Calu3 (cell line): ENCODE results near the gene PFN1. TPM values are rescaled to one million over a fixed set of nuclear protein-coding genes. Genes with fewer than 3 reads are reported as not detected.

ENCODE experiments used
- BruUV-seq: library from RNA; stranded (reverse); fragments of 400-500 nt; replicated peaks from 2 replicates; lab custom pipeline; 2021; lab: Mats Ljungman, UMichigan
- CTCF ChIA-PET: fragments of 300-600 bp; sonication (Branson Sonifier 250); formaldehyde crosslinking; loops from one replicate; lab custom pipeline; 2022; ENCODE audit warnings: antibody characterized with exemption; lab: Charles Lee
- DNase-seq: peaks from one replicate; pipeline ENCODE4 v3.0.0; 2022
- H3K27ac Mint-ChIP-seq: one replicate; pipeline ENCODE4 v1.8.0; 2022; ENCODE audit warnings: mixed read lengths; ENCODE audit not compliant: unreplicated experiment
- H3K27me3 Mint-ChIP-seq: one replicate; pipeline ENCODE4 v1.8.0; 2022; ENCODE audit warnings: mixed read lengths; ENCODE audit not compliant: unreplicated experiment
- H3K36me3 Mint-ChIP-seq: one replicate; pipeline ENCODE4 v1.8.0; 2022; ENCODE audit warnings: mild to moderate bottlenecking, moderate library complexity, mixed read lengths; ENCODE audit not compliant: insufficient read depth, unreplicated experiment
- H3K4me1 Mint-ChIP-seq: one replicate; pipeline ENCODE4 v1.8.0; 2022; ENCODE audit warnings: mild to moderate bottlenecking, low read depth, mixed read lengths; ENCODE audit not compliant: unreplicated experiment
- H3K4me3 Mint-ChIP-seq: one replicate; pipeline ENCODE4 v1.8.0; 2022; ENCODE audit warnings: mild to moderate bottlenecking, low read depth, moderate library complexity, mixed read lengths; ENCODE audit not compliant: unreplicated experiment
- H3K9me3 Mint-ChIP-seq: one replicate; pipeline ENCODE4 v1.8.0; 2022; ENCODE audit warnings: low read depth, mixed read lengths; ENCODE audit not compliant: unreplicated experiment
- intact Hi-C: fragments of 100-400 bp; cut with micrococcal nuclease; formaldehyde crosslinking; loops from one replicate; pipeline ENCODE4 v1.10.0; 2022; ENCODE audit not compliant: unreplicated experiment
- total RNA-seq: library from RNA; stranded (reverse); gene quantifications from 2 replicates; pipeline ENCODE4 v1.2.3, GENCODE V29; 2022
- TF ChIP-seq, protein P1 (sequence below): fragments of 200-600 bp; IDR thresholded peaks from one replicate; pipeline ENCODE4 v1.8.0; 2022; ENCODE audit warnings: antibody characterized with exemption; ENCODE audit not compliant: unreplicated experiment

Gene PFN1
- total RNA-seq, 1 experiment from 2014 or later, result 605 TPM

DNA sequence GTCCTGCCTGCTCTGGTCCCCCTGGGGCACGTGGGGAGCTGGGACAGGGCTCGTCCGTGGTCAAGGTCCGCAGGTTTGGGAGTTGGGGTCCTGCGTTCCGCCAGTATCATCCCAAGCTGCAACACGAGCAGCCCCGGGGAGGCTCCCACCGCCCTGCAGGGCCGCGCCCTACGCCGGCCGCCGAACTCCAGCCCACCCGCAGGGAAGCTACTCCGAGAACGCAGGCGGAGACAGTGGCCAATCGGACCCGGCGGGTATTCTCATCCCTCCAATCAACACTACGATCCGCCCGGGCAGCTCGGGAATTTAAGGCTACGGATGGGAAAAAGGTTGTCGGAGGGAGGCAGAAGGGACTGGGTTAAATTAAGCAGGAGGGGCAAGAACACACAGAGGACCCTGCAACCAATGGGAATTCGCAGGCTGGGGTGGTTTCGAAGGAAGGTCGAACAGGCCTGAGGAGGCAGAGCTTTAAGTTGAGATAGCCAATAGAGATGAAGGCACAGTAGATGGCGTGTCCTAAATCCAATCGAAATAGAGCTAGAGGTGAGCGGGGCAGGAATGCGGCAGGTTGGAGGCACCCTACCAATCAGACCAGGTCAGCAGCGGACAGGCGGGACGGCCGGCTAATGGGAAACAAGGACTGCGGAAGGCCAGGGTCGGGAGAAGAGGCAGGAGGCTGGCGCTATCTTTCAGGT lies 18.7 kb upstream of the PFN1 start:
- TSS peak; percentile 73 for BruUV-seq
- H3K4me3 Mint-ChIP-seq, result no peak overlapping the region
- intact Hi-C loops, result no loop called here

DNA sequence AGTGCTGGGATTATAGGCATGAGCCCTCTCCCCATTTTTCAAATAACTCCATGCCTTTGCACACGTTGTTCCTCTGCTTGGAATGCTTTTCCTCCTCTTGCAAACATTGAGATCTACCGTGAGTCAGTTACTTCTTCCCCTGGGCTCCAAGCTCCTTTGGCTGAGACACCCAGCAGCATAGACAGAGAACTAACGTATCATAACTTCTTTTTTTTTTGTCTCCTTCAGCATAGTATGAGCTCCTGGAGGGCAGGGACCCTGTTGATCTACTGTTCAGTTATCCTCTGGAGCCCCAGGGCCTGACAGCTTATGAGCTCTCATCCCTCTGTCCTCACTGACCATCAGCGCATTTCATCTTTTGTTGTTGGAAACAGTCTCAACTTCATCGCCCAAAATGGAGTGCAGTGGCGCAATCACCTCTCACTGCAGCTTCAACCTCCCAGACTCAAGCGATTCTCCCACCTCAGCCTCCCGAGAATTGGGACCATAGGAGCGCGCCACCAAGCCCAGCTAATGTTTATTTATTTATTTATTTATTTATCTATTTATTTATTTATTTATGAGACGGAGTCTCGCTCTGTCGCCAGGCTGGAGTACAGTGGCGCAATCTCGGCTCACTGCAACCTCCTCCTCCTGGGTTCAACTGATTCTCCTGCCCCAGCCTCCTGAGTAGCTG lies 17.1 kb upstream of the PFN1 start:
- Mint-ChIP-seq H3K36me3 (peaks cover 16% of the 10 kb centered on the region), H3K9me3 (no peaks in the 10 kb centered on the region), H3K4me3 (no peak overlapping the region), H3K4me1 (no peaks in the 10 kb centered on the region), H3K27me3 (no peaks in the 10 kb centered on the region), H3K27ac (peak overlapping the region; percentile 50)
- CTCF ChIA-PET, result interaction anchor here (2.2 kb wide), 1 partner anchor 56 kb away, joined by 11 read pairs; no protein-coding TSS in a partner anchor
- intact Hi-C loops, result no loop called here
- BruUV-seq, result no TSS peak
- DNase-seq, result no peak
- TF ChIP-seq, protein P1, sequence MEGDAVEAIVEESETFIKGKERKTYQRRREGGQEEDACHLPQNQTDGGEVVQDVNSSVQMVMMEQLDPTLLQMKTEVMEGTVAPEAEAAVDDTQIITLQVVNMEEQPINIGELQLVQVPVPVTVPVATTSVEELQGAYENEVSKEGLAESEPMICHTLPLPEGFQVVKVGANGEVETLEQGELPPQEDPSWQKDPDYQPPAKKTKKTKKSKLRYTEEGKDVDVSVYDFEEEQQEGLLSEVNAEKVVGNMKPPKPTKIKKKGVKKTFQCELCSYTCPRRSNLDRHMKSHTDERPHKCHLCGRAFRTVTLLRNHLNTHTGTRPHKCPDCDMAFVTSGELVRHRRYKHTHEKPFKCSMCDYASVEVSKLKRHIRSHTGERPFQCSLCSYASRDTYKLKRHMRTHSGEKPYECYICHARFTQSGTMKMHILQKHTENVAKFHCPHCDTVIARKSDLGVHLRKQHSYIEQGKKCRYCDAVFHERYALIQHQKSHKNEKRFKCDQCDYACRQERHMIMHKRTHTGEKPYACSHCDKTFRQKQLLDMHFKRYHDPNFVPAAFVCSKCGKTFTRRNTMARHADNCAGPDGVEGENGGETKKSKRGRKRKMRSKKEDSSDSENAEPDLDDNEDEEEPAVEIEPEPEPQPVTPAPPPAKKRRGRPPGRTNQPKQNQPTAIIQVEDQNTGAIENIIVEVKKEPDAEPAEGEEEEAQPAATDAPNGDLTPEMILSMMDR, result no peak

More for the DNA sequence above, 18.7 kb upstream of the PFN1 start:
- Mint-ChIP-seq H3K9me3 (no peaks in the 10 kb centered on the region), H3K27ac (no peak overlapping the region), H3K36me3 (peaks cover 20% of the 10 kb centered on the region), H3K27me3 (no peaks in the 10 kb centered on the region), H3K4me1 (no peaks in the 10 kb centered on the region)
- CTCF ChIA-PET, result interaction anchor here (0.5 to 2.5 kb wide), 10 partner anchors 14 to 296 kb away, joined by 3 to 11 read pairs (median 4); partner anchors contain the start of genes CAMTA2, RNF167, SLC25A11 and ZNF594
- TF ChIP-seq, protein P1, result no peak
- peak; percentile 95 for DNase-seq

DNA sequence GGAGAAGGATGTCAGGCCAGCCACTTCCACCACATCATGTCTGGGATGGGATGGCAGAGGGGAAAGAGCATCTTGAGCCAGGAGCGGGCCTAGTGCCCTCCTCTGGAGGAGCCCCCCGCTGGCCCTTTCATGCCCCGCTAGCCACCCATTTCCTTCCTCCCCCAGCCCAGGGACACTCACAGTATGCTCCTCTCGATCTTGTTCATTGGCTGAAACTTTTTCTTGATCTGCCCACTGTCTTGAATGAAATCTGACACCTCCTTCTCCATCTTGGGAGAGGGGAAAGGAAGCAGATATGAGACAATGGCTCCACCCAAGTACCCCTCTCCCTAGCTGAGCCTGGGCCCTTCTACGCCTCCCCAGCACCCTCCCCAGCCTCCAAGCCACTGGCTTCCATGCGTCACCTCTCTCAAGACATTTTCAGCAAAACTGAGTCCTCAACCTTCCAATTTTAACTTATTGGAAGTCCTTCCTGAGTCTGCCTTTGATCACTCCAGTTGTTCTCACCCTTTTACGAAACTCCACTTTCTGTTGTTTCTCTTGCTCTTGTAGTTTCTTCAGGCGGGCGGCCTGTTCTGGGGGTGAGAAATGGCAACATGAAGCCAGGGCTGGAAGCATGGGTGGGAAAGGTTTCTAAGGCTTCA lies 12.1 kb upstream of the PFN1 start:
- no peaks in the 10 kb centered on the region for H3K27me3 Mint-ChIP-seq
- no peak for DNase-seq
- peaks cover 2% of the 10 kb centered on the region for H3K9me3 Mint-ChIP-seq
- H3K4me1 Mint-ChIP-seq, result no peaks in the 10 kb centered on the region
- H3K27ac Mint-ChIP-seq, result no peak overlapping the region
- no TSS peak for BruUV-seq
- intact Hi-C loops, result no loop called here
- CTCF ChIA-PET, result no interaction called here
- TF ChIP-seq, protein P1, result no peak
- H3K4me3 Mint-ChIP-seq, result no peak overlapping the region
- peaks cover 34% of the 10 kb centered on the region for H3K36me3 Mint-ChIP-seq

DNA sequence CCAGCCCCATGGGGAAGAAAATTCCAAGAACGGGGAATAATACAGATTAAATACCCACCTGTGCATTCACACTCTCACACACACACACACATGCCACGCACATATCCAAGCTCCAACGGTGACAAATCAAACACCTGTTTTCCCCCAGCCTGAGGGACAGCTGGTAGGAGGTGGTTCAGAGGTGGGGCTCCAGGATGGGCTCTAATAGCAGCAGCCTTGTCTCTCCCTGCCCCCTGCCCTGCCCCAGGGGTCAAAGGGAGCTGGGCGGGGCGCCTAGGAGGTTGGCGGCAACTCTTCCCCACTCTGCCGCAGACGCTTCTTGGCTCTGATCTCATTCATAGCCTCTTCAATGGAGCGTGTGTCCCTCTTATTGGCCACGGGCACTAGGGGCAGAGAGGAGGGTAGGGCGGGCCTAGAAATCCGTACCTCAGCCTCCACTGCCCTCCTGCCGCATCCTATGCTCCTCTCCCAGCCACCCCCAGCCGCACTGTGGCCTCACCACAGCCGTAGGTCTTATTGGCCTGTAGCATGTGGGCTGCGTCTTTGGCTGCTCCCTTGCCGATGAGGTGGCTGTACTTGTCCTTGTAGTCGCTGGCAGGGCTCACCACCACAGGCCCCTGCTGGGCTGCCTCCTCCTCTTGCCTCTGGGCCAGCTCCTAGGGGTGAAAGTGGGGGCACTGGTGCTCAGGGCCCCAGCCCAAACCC lies 11.1 kb upstream of the PFN1 start:
- TSS peak; percentile 64 for BruUV-seq
- Mint-ChIP-seq H3K27ac (no peak overlapping the region), H3K27me3 (no peaks in the 10 kb centered on the region), H3K36me3 (peaks cover 28% of the 10 kb centered on the region), H3K4me3 (no peak overlapping the region), H3K4me1 (no peaks in the 10 kb centered on the region), H3K9me3 (peaks cover 2% of the 10 kb centered on the region)
- CTCF ChIA-PET, result no interaction called here
- DNase-seq, result no peak
- intact Hi-C loops, result no loop called here
- TF ChIP-seq, protein P1, result no peak
